ENCODE data around the gene BCL10.
A peak's percentile ranks its signal among the peaks of the same experiment; 100 is the strongest.

BCL10 gene

GRCh38 chr1:85297855-85298629, 21.6 kb upstream of the BCL10 start:
- no peak for DNase-seq (ENCODE audit: low spot score)

- no peak for DNase-seq (ENCODE audit: low spot score)
Observed at GRCh38 chr1:85297538-85297854, 21.1 kb upstream of the BCL10 start.

GRCh38 chr1:85296980-85297379, 20.5 kb upstream of the BCL10 start:
- no peak for DNase-seq (ENCODE audit: low spot score)

GRCh38 chr1:85295654-85296053, 19.2 kb upstream of the BCL10 start:
- DNase-seq (ENCODE audit: low spot score): no peak

- DNase-seq (ENCODE audit: low spot score): no peak
Observed at GRCh38 chr1:85295006-85295431, 18.6 kb upstream of the BCL10 start.

- no peak for DNase-seq (ENCODE audit: low spot score)
Observed at GRCh38 chr1:85290826-85291225, 14.4 kb upstream of the BCL10 start.

- no peak for DNase-seq (ENCODE audit: low spot score)
Observed at GRCh38 chr1:85289848-85290335, 13.5 kb upstream of the BCL10 start.

- DNase-seq (ENCODE audit: low spot score): no peak
Observed at GRCh38 chr1:85289207-85289847, 12.9 kb upstream of the BCL10 start.

GRCh38 chr1:85284202-85284601, 7.8 kb upstream of the BCL10 start:
- DNase-seq (ENCODE audit: low spot score): no peak

- no peak for DNase-seq (ENCODE audit: low spot score)
Observed at GRCh38 chr1:85283475-85284199, 7.2 kb upstream of the BCL10 start.

GRCh38 chr1:85282424-85282823, 6.0 kb upstream of the BCL10 start:
- DNase-seq (ENCODE audit: low spot score): peak; percentile 44

- DNase-seq (ENCODE audit: low spot score): no peak
Observed at GRCh38 chr1:85280636-85281035, 4.2 kb upstream of the BCL10 start.

GRCh38 chr1:85279458-85280080, 3.1 kb upstream of the BCL10 start:
- no peak for DNase-seq (ENCODE audit: low spot score)

GRCh38 chr1:85278853-85279314, 2.5 kb upstream of the BCL10 start:
- DNase-seq (ENCODE audit: low spot score): no peak

GRCh38 chr1:85277802-85278201, 1.4 kb upstream of the BCL10 start:
- DNase-seq (ENCODE audit: low spot score): no peak

- DNase-seq (ENCODE audit: low spot score): no peak
Observed at GRCh38 chr1:85276978-85277639, 677 bp upstream of the BCL10 start.

- DNase-seq (ENCODE audit: low spot score): no peak
Observed at GRCh38 chr1:85275701-85276214, 674 bp downstream of the BCL10 start.

GRCh38 chr1:85274969-85275453, 1.4 kb downstream of the BCL10 start:
- no peak for DNase-seq (ENCODE audit: low spot score)

- no peak for DNase-seq (ENCODE audit: low spot score)
Observed at GRCh38 chr1:85273397-85273796, 3.0 kb downstream of the BCL10 start.

GRCh38 chr1:85268801-85269585, 7.4 kb downstream of the BCL10 start:
- no peak for DNase-seq (ENCODE audit: low spot score)

- DNase-seq (ENCODE audit: low spot score): no peak
Observed at GRCh38 chr1:85267313-85267712, 9.1 kb downstream of the BCL10 start.

All from HuH-7 (cell line).